ENCODE results near the gene SAMD11.

Gene SAMD11

DNA sequence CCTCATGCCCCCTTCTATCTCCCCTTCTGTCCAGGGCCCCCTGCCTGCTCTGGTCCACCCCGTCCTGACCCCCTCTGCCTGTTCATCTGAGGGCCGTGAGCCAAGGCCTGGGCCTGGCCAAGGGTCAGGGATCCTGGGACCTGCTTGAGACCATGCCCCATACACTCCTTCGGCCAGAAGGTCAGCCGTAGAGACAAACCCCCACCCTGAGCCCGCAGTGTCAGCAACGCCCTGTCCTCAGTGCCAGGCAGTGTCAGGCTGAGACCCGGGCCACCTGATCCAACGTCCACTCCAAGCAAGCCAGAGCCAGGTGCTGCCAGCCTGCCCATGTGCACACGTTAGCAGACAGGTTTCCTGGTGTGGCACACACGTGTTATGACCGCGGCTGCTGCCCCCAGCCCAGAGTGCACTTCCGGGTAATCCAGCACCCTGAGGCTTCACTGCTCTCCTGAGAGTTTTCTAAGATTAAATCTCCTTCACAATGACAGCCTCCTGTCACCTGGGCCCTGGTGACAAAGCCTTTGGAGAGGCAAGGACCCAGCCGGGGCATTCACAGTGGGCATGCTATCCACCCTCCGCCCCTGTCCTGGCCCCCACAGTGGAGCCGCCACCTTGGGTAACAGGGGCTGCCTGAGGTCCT, 10.1 kb upstream of the SAMD11 start:
- H3K4me2 ChIP-seq (ENCODE audit: low read length) = no peak overlapping the region
- H3K9me3 ChIP-seq (ENCODE audit: control insufficient read depth, insufficient read depth, low read length) = no peaks in the 10 kb centered on the region
- peaks cover 14% of the 10 kb centered on the region for H3K27me3 ChIP-seq (ENCODE audit: control insufficient read depth, low read length)
- H3K36me3 ChIP-seq (ENCODE audit: control insufficient read depth, low read length) = no peaks in the 10 kb centered on the region
- TF ChIP-seq, protein P1, sequence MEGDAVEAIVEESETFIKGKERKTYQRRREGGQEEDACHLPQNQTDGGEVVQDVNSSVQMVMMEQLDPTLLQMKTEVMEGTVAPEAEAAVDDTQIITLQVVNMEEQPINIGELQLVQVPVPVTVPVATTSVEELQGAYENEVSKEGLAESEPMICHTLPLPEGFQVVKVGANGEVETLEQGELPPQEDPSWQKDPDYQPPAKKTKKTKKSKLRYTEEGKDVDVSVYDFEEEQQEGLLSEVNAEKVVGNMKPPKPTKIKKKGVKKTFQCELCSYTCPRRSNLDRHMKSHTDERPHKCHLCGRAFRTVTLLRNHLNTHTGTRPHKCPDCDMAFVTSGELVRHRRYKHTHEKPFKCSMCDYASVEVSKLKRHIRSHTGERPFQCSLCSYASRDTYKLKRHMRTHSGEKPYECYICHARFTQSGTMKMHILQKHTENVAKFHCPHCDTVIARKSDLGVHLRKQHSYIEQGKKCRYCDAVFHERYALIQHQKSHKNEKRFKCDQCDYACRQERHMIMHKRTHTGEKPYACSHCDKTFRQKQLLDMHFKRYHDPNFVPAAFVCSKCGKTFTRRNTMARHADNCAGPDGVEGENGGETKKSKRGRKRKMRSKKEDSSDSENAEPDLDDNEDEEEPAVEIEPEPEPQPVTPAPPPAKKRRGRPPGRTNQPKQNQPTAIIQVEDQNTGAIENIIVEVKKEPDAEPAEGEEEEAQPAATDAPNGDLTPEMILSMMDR (IDR thresholded peaks at IDR 0.05; ENCODE audit: low read depth, low read length, poor library complexity, severe bottlenecking) = no peak
- no peak for TF ChIP-seq EZH2phosphoT487 (IDR thresholded peaks at IDR 0.05; ENCODE audit: borderline replicate concordance, low read length)
- no peaks in the 10 kb centered on the region for H3K4me1 ChIP-seq (ENCODE audit: control insufficient read depth, low read length)
- no peaks in the 10 kb centered on the region for H3K9me2 ChIP-seq (replicated peaks; ENCODE audit: control insufficient read depth, low read length)
- H3K27ac ChIP-seq (ENCODE audit: low read depth, low read length) = no peak overlapping the region
- H4K20me1 ChIP-seq (ENCODE audit: control insufficient read depth, insufficient read depth, low read depth, low read length) = no peaks in the 10 kb centered on the region
- H3K4me3 ChIP-seq (ENCODE audit: low read length) = no peak overlapping the region
- no peaks in the 10 kb centered on the region for H3K79me2 ChIP-seq (ENCODE audit: control insufficient read depth, low read length)
- no peaks in the 10 kb centered on the region for H3F3A ChIP-seq (ENCODE audit: control insufficient read depth, insufficient read depth)

DNA sequence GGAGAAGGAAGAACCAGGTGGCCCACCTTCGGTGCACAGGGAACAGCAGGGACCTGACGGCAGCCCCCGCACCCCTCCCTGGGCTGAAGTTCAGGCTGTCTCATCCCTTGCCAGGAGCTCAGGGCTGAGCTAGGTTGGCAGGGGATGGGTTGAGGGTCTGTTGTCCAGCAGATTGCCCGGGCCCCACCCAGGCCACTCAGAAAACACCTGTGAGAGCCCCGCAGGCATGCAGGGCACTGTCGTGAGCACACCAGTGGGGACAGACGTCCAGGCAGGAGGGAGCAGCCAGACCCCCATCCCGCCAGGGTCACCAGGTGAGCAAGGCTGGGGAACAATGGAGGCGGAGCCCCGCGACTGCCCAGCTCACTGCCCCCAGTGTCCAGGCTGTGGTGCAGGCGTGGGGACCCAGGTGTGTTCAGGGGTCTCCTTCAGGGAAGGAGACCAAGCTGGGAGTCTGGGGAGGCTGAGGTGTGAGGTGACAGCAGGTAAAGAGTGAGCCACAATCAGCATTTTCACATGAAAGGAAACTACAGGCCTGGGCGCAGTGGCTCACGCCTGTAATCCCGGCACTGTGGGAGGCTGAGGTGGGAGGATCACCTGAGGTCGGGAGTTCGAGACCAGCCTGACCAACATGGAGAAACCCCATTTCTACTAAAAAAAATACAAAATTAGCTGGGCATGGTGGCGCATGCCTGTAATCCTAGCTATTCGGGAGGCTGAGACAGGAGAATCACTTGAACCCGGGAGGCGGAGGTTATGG, 9.4 kb upstream of the SAMD11 start:
- Histone ChIP-seq H3K36me3 (ENCODE audit: control insufficient read depth, low read length) (no peaks in the 10 kb centered on the region), H3K4me2 (ENCODE audit: low read length) (no peak overlapping the region), H4K20me1 (ENCODE audit: control insufficient read depth, insufficient read depth, low read depth, low read length) (no peaks in the 10 kb centered on the region), H3K9me3 (ENCODE audit: control insufficient read depth, insufficient read depth, low read length) (no peaks in the 10 kb centered on the region), H3K9me2 (replicated peaks; ENCODE audit: control insufficient read depth, low read length) (no peaks in the 10 kb centered on the region), H3K79me2 (ENCODE audit: control insufficient read depth, low read length) (no peaks in the 10 kb centered on the region), H3K4me1 (ENCODE audit: control insufficient read depth, low read length) (no peaks in the 10 kb centered on the region), H3F3A (ENCODE audit: control insufficient read depth, insufficient read depth) (no peaks in the 10 kb centered on the region), H3K27ac (ENCODE audit: low read depth, low read length) (no peak overlapping the region), H3K4me3 (ENCODE audit: low read length) (no peak overlapping the region), H3K27me3 (ENCODE audit: control insufficient read depth, low read length) (peaks cover 14% of the 10 kb centered on the region)
- TF ChIP-seq, protein P1 (IDR thresholded peaks at IDR 0.05; ENCODE audit: low read depth, low read length, poor library complexity, severe bottlenecking) = no peak
- TF ChIP-seq EZH2phosphoT487 (IDR thresholded peaks at IDR 0.05; ENCODE audit: borderline replicate concordance, low read length) = no peak

DNA sequence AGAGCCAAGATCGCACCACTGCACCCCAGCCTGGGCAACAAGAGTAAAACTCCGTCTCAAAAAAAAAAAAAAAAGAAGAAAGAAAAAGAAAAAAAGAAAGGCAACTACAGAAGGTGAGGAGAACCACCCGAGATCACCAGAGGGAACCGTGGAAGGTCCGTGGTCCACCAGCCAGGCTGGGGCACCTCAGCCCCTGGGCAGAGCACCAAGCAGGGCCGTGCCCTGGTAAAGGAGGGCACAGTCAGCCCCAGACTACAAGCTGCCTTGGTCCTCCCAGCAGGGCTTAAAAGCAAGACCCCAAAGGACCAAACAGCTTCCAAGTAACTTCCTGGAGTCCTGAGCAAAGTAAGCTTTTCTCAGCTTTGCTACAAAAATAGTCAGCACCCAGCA, 8.8 kb upstream of the SAMD11 start:
- Histone ChIP-seq H4K20me1 (ENCODE audit: control insufficient read depth, insufficient read depth, low read depth, low read length) (no peaks in the 10 kb centered on the region), H3K27me3 (ENCODE audit: control insufficient read depth, low read length) (peaks cover 15% of the 10 kb centered on the region), H3K9me2 (replicated peaks; ENCODE audit: control insufficient read depth, low read length) (no peaks in the 10 kb centered on the region), H3K27ac (ENCODE audit: low read depth, low read length) (no peak overlapping the region), H3K4me1 (ENCODE audit: control insufficient read depth, low read length) (no peaks in the 10 kb centered on the region), H3F3A (ENCODE audit: control insufficient read depth, insufficient read depth) (no peaks in the 10 kb centered on the region), H3K9me3 (ENCODE audit: control insufficient read depth, insufficient read depth, low read length) (no peaks in the 10 kb centered on the region), H3K79me2 (ENCODE audit: control insufficient read depth, low read length) (no peaks in the 10 kb centered on the region), H3K4me2 (ENCODE audit: low read length) (no peak overlapping the region), H3K4me3 (ENCODE audit: low read length) (no peak overlapping the region), H3K36me3 (ENCODE audit: control insufficient read depth, low read length) (no peaks in the 10 kb centered on the region)
- TF ChIP-seq, protein P1 (IDR thresholded peaks at IDR 0.05; ENCODE audit: low read depth, low read length, poor library complexity, severe bottlenecking) = no peak
- TF ChIP-seq EZH2phosphoT487 (IDR thresholded peaks at IDR 0.05; ENCODE audit: borderline replicate concordance, low read length) = no peak
